ENCODE data around the gene LILRB2. TPM values are rescaled to one million over a fixed set of nuclear protein-coding genes. Genes with fewer than 3 reads are reported as not detected.

LILRB2 gene
- total RNA-seq, 2 experiments from 2014 or later = not detected

DNA sequence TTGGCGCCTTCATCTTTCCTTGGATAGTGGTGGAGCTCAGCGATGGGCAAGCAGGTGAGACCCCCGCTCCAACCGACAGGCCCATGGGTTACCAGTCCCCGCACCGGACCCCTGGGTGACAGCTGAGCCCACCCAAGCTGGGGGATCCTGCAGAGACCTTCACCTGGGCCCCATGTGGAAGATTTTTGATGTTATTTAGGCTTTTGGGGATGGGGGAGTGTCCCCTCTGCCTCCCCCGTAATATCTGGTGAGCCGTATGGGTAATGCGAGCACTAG is 37.0 kb upstream of the LILRB2 start:
- TF ChIP-seq, protein P1, sequence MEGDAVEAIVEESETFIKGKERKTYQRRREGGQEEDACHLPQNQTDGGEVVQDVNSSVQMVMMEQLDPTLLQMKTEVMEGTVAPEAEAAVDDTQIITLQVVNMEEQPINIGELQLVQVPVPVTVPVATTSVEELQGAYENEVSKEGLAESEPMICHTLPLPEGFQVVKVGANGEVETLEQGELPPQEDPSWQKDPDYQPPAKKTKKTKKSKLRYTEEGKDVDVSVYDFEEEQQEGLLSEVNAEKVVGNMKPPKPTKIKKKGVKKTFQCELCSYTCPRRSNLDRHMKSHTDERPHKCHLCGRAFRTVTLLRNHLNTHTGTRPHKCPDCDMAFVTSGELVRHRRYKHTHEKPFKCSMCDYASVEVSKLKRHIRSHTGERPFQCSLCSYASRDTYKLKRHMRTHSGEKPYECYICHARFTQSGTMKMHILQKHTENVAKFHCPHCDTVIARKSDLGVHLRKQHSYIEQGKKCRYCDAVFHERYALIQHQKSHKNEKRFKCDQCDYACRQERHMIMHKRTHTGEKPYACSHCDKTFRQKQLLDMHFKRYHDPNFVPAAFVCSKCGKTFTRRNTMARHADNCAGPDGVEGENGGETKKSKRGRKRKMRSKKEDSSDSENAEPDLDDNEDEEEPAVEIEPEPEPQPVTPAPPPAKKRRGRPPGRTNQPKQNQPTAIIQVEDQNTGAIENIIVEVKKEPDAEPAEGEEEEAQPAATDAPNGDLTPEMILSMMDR (IDR thresholded peaks at IDR 0.05) = no peak
- no peak overlapping the region for H3K4me3 Mint-ChIP-seq
- H3K4me1 Mint-ChIP-seq (ENCODE audit: low read depth) = no peaks in the 10 kb centered on the region
- DNase-seq = no peak
- ChIA-PET POLR2A (no interaction called here), CTCF (interaction anchor here (2.4 kb wide), 1 partner anchor 73 kb away, joined by 13 read pairs; no protein-coding TSS in a partner anchor)
- intact Hi-C loops (cut with micrococcal nuclease) = no loop called here
- no peak overlapping the region for H3K27ac Mint-ChIP-seq
- H3K27me3 Mint-ChIP-seq = peaks cover 18% of the 10 kb centered on the region
- H3K9me3 Mint-ChIP-seq = no peaks in the 10 kb centered on the region
- no peak for ATAC-seq
- no peaks in the 10 kb centered on the region for H3K36me3 Mint-ChIP-seq (ENCODE audit: low read depth)

GRCh38 chr19:54317108-54317964 is 36.4 kb upstream of the LILRB2 start:
- TF ChIP-seq, protein P1 (IDR thresholded peaks at IDR 0.05) = no peak
- no peaks in the 10 kb centered on the region for H3K4me1 Mint-ChIP-seq (ENCODE audit: low read depth)
- DNase-seq = no peak
- no peak overlapping the region for H3K4me3 Mint-ChIP-seq
- H3K27ac Mint-ChIP-seq = no peak overlapping the region
- peaks cover 21% of the 10 kb centered on the region for H3K27me3 Mint-ChIP-seq
- intact Hi-C loops (cut with micrococcal nuclease) = no loop called here
- no peaks in the 10 kb centered on the region for H3K9me3 Mint-ChIP-seq
- ChIA-PET POLR2A (no interaction called here), CTCF (interaction anchor here (0.9 to 2.4 kb wide), 2 partner anchors 73 to 85 kb away, joined by 3 to 13 read pairs; no protein-coding TSS in a partner anchor)
- no peak for ATAC-seq
- H3K36me3 Mint-ChIP-seq (ENCODE audit: low read depth) = no peaks in the 10 kb centered on the region

- Mint-ChIP-seq H3K27ac (no peak overlapping the region), H3K36me3 (ENCODE audit: low read depth) (no peaks in the 10 kb centered on the region), H3K27me3 (peaks cover 23% of the 10 kb centered on the region), H3K4me1 (ENCODE audit: low read depth) (no peaks in the 10 kb centered on the region), H3K4me3 (no peak overlapping the region), H3K9me3 (no peaks in the 10 kb centered on the region)
- DNase-seq = peak; percentile 16
- ChIA-PET POLR2A (interaction anchor here (0.7 kb wide), 1 partner anchor 10 kb away, joined by 3 read pairs; no protein-coding TSS in a partner anchor), CTCF (interaction anchor here (0.9 to 2.4 kb wide), 2 partner anchors 74 to 84 kb away, joined by 3 to 13 read pairs; no protein-coding TSS in a partner anchor)
- no peak for ATAC-seq
- TF ChIP-seq, protein P1 (IDR thresholded peaks at IDR 0.05) = no peak
- intact Hi-C loops (cut with micrococcal nuclease) = no loop called here
Observed at GRCh38 chr19:54316746-54317107, 35.8 kb upstream of the LILRB2 start.

GRCh38 chr19:54315956-54316355 is 35.0 kb upstream of the LILRB2 start:
- Mint-ChIP-seq H3K36me3 (ENCODE audit: low read depth) (no peaks in the 10 kb centered on the region), H3K9me3 (no peaks in the 10 kb centered on the region), H3K27me3 (peaks cover 19% of the 10 kb centered on the region), H3K27ac (no peak overlapping the region), H3K4me1 (ENCODE audit: low read depth) (no peaks in the 10 kb centered on the region), H3K4me3 (no peak overlapping the region)
- intact Hi-C loops (cut with micrococcal nuclease) = no loop called here
- TF ChIP-seq, protein P1 (IDR thresholded peaks at IDR 0.05) = no peak
- ChIA-PET POLR2A (interaction anchor here (0.7 kb wide), 1 partner anchor 11 kb away, joined by 3 read pairs; no protein-coding TSS in a partner anchor), CTCF (interaction anchor here (0.9 to 2.4 kb wide), 3 partner anchors 8 to 84 kb away, joined by 3 to 13 read pairs (median 8); no protein-coding TSS in a partner anchor)
- ATAC-seq (no peak), DNase-seq (no peak)

All from activated CD8-positive, alpha-beta T cell treated with anti-CD3 and anti-CD28 coated beads for 36 hours (primary cell).